ENCODE results near the gene CNOT4.

The CNOT4 gene

DNA sequence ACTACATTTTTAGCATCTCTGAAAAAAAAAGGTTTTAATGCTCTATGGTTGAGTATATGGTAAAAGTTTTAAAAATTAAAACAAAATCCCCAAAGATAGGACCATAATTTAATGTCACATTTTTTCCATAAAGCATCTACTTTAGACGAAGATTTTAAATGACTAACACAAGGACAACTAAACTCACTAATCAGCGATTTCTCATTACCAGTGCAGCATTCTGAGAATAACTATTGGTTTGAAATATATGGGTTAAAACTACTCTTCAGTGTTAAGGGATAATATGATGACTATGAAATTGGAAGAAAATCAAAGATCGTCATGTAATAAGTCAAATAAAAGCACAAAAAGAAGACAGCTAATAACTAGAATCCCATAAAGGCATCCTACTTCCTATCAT lies 118.4 kb downstream of the CNOT4 start:
- no peak for DNase-seq

DNA sequence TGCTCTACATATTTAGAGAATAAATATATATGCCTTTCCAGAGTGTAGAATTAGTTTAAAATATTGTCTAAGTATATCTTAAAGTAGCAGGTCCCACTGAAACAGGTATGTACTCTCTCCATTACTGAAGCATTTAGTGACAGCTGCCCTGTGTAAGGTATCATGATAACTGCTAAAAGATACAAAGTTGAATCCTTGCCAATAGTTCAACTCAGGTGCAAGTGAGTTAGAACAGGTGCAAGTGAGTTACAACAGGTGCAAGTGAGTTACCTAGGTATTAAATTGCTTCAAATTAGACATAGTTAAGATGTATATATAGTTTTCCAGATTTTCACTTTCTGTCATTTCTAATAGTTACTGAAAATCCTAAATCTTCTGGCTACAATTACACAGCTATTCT lies 119.1 kb downstream of the CNOT4 start:
- no peak for DNase-seq

DNA sequence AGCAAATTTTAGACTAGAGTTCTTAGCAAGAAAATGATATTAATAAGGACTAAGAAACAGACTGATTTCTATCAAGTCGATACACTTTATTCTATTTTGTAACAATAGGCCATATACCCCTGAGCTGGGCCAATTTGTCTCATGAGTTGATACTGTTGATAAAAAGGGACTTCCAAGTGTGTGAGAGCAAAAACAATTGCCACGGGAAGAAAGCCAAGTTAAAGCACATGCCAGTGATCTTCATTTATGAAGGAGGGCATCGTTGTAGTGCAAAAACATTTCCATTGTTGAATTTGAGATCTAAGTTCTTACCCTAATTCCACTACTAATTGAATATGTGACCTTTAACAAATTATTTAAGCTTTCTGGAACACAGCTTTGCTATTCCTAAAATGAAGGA lies 119.9 kb downstream of the CNOT4 start:
- no peak for DNase-seq

DNA sequence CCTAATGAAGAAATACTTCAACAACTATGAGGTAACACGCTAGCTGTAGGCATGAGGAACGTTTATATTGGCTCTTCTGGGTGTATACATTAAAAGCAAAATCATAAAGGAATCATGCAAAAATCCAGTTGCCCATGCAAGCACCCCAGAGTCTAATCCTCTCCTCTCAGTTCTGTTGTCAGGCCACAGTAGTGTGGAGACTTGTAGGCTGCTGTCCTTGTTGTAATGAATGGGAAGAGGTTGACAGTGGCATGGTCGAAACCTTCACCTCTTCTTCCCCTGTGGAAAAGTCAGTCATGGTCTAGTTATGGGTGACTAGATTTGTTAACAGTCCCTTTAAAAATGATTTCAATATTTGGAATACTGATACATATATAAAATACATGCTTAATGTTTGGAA lies 121.3 kb downstream of the CNOT4 start:
- DNase-seq: no peak

DNA sequence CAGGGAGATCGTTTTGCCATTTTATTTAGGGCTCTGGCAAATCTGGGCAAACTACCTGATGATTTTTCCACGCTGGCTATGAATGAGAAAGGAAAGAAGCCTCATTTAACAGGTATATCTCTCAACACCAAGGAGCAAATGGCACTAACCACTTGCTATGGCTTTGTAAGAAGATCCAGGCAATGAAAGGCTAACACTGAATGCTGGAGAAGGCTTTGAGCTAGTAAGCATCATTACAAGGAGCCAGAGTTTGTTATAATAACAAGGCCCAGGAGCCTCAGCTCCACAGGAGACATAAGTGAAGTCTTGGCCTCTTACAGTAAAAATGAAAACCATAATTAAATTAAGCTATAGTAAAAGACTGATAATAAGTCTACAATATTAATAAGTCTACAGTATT lies 123.1 kb downstream of the CNOT4 start:
- DNase-seq: no peak

DNA sequence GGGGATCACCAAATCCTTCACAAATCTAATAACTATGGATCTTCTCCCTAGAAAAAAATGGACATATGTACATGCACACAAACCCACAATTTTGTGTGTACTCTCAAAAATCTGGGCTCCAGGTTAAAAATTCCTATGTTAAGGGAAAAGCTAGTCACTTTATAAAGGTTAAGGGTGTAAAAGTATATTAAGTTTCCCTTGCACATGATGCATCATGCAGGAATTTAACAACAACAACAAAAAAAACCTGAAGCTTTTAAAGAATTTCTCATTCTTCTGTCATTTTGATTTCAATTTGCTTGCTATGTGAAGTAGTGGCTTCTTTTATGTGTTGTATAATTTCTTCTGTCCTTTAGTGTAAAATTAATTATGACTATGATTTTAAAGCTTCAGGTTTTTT lies 123.7 kb downstream of the CNOT4 start:
- DNase-seq: no peak

DNA sequence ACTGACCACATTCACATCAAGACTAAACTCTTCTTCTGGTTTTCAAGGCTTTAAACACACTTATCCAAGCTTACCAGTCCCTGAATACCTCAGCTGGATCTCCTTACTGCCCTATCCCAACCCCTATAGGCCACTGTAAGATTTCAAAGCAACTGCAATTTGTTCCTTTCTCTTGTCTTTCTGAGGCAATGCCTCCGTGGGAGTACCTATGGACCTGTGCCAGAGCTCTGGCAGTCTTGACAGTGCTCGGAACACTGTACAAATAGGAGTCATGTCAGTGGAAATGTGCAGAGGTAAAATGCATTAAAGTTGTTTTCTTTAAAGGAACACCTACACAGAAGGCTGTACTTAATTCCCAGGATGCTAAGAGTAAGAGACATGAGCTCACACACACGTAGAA lies 124.7 kb downstream of the CNOT4 start:
- no peak for DNase-seq

DNA sequence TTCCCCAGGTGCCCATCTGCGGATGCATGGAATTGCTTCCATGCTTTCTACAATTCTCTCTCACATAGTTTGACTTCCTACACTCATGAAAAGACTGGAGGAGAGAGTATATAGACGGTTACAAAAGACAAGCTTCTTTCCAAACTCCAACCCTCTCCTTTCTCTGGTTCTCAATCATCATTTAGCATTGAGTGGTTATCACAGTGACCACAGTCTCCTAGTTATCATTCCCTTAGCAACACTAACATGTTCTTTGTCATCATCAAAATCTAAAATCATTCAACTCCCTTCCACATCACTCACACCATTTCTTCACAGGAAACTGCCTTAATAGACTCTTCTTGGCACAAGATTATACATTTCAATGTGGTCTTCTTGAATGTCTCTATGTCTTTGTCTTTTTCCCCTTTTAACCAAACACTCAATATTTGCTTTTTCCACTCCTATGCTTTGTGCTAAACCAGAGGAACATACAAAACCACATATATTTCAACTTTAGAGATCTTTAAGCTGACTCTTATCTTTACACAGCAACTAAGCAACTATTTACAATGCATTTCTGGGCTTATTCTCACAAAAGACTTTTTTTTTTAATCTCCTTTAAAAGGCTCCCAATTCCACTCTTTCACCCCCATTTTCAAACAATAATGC lies 126.3 kb downstream of the CNOT4 start:
- DNase-seq: no peak

DNA sequence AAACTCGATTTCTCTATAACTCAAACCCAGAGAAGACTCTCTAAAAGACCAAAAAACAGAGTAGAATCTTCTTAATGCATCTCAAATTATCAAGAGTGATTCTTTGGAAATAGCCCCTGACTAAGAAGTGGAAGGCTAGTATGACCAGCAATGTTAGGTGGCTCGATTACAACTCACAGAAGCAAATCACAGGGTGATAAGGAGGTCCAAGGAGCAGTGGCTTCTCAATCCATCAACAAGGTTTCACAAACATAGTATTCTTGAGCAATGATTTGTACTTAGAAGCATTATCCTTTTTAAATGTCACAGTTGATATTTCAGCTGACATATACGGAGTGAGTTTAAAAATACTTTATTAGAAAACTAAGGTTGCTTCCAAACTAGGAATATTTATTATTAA lies 127.7 kb downstream of the CNOT4 start:
- DNase-seq: no peak

DNA sequence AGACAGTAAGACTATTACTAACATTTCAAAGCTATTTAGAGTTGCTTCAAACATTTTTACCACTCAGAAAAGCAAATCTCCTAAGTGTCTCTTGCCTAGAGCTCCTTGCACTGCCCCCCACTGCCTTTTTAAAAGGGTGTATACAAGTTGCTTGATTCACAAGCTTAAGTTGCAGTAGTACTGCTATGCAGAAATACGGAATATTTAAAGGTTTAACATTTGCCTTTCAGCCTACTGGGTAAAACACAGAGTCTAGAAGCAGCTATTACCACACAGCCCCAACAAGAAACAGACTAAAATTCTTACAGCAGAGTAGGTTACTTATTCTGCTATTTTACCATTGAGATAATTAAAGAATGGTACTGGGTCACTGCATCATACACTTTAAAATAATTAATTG lies 128.5 kb downstream of the CNOT4 start:
- no peak for DNase-seq

DNA sequence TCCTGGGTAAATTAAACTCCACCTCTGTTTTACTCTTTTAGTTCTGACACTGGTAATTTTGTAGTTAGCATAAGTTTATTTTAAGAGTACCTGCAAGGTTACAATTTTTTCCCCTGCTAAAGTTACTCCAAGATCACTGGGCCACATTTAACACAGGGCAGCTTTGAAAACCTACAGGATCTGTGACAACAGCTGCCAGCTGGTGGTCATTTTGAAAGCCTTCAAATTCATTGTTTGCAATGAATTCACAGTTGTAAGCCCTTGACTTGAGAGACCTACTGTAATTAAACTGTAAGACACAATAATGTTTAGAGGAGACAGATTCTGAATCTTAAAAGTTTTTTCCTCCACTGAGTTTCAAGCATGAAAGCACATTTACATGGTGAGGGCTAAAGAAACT lies 129.6 kb downstream of the CNOT4 start:
- no peak for DNase-seq

DNA sequence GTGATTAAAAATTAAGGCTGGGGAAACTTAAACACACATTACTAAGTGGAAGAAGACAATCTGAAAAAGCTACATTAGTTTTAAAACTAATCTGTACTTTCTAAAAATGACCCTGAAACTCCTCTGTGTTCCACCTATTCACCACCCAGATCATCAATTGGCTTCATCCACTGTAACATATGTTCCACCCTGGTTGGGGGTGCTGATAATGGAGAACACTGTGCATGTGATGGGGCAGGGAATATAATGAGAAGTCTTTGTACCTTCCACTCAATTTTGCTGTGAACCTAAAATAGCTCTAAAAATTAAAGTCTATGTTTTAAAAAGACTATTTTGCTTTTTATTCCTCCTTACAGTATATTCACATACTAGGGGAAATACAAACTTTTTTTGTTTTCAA lies 132.7 kb downstream of the CNOT4 start:
- DNase-seq: no peak

DNA sequence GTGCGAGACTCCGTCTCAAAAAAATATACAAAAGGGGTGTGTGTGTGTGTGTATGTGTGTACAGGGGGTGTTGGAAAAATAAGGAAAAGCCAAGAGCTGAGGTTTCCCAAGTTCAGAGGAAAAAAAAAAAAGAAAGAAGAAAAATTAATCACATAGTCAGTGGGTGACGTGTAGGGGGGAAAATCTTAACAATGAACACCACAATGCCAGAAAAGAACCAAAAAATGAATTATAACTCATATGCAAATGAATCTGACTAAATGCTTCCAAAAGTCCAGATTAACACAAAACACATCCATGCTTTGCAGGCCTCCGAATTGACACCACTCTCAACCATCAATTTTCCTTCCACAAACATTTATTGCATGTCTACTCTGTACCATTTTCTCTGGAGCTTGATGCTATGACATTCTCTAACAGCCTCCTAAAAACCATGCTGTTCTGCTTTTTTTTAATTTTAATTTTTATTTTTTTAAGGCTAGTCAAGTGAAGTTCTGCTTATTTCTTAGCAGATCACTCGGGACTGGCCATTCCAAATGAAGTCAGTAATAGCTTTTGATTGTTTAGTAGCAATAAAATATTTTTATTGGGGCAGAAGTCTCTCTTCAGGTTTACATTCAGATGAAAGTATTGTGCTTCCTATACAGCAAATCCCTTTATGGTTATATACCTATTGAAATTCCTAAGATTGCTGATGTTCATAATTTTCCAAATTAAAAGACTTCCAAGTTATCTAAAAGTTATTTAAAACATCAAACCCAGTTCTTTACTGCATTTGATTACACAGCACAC lies 133.8 kb downstream of the CNOT4 start:
- no peak for DNase-seq

DNA sequence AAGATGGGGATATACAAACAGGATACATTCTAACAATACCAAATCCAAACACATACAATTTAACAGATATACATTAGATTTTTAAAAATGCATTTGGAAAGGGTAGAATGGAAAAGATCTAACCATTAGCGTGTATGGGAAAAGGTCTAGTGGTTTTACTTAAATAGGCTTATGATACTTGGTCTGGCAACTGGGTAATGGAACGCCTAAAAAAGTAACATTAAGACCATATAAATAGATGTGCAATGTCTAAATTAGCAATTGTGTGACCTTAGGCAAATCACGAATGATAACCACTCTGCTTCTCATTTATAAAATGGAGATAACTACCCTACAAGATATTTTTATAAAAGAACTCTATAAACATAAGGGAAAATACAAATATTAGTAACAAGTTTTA lies 135.2 kb downstream of the CNOT4 start:
- DNase-seq: no peak

DNA sequence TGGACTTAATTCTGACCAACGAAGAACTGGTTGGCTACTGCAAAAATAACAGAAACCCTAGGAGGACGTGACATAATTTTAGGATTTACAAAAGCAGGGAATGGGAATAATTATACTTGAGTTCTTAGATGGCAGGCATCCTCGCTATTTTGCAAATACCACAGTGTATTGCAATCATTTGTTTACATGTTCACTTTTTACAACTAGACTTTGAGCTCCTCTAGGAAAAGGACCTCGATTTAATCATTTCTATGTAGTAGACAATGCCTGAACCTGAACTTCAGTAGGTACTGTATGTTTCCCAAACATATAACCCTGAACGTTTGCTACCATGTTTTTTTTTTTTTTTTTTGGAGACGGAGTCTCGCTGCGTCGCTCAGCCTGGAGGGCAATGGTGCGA lies 137.7 kb downstream of the CNOT4 start:
- no peak for DNase-seq

DNA sequence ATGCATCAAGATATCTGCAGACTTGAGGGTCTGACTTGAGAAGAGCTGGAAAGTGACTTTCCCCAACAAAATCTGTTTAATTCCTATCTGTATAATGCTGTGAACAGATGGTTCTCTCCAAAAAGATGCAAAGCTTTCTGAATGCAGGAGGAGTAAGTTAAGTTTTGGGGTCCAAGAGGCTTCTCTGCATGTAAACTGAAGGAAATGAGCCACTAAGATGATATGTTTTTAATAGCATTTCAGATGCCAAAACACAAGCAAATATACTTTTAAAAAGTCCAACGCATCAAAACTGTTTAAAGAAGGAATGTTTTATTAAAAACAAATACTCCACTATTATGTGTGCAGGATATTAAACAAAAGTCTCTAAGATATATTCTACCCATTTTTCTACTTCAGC lies 139.2 kb downstream of the CNOT4 start:
- no peak for DNase-seq

DNA sequence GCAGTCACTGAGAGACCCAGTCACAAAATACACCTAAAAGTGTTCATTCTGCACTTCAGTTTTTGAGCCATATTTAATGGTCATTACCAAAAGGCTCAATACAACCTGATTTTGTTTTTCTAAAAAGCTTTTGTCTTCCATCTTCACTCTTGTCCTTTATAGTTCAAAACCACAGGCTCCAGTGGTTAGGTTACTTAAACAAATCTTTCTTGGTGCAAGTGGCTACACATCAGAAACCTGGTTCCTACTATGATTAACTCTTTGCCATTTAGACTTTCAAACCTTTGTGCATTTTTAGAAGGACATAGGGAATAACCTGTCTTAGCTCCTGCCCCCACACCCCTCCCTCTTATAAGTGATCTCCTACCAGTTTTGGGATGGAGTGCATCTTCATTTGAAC lies 140.5 kb downstream of the CNOT4 start:
- no peak for DNase-seq

DNA sequence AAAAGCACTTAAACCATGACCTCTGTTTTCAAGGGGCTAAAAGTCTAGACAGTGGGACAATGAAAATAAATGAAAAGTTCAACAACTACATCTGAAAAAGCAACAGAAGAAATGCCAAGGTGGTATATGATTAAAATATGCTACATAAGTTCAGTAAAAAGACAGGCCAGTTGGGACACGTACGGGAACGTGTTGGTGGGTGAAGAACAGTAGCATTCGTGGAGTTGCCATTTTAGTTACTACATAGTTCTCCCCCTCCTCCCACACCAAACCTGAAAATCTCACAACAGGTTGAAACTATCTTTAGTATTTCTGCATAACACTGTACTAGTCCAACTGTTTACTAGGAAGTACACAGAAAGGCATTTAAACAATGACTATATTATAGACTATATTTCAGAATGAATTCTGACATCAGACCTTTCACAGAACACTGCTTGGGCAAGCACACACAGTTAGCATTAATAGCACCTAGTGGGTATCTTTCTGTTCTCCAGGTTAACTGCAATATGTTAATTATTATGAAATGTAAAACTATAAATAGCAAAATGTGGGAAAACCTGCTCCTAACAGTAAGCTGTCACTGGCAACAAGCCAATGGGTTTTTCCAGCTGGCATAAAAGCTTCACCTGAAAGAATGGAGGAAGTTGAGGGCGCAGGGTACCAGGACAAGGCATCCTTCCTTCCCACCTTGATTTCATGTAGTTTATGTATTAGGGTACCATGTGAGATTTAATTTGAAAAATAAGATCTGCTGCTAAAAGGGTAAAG lies 141.3 kb downstream of the CNOT4 start:
- DNase-seq: no peak

DNA sequence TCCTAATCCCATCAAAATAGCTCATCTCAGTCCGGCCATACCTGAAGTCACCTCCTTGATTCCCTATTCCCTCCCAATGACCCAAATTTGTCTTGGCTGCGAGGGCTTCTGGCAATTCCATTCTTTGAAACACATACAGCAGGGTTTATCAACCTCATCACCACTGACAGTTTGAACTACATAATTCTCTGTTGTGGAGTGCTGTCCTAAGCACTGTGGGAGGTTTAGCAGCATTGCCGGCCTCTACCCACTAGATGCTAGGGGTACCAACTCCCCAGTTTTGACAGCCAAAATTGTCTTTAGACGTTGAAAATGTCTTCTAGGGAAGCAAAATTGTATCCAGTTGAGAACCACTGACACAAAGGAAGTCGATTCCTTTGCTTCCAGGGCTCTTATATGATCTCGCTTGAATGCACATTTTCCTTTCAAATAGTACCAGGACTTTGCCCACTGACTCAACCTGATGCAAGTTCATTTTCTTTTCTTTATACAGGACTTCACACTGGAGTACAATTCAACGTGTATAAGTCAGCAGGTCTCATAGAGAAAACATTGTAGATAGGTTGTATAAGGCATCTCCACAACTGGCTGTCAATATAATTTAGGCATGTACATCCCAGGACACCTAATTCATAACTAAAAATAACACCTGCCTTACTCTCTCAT lies 142.9 kb downstream of the CNOT4 start:
- DNase-seq: no peak

DNA sequence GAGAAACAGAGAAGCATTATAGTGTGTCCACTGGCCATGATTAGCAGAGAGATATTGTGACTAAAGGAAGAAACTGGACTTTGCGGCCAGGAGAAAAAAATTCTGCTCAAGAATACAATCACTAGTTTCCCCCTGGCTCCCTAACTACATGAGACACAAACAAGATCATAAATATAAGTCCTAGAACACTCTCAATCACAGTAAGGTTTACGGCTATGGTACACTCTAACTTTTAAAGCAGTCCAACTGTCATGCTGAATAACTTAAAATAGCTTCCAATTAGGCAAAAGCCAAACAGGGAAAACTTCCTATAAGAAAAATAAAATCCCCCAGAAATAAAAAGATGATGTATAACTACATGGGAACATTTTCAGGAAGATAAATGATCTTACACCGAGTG lies 144.2 kb downstream of the CNOT4 start:
- no peak for DNase-seq

DNA sequence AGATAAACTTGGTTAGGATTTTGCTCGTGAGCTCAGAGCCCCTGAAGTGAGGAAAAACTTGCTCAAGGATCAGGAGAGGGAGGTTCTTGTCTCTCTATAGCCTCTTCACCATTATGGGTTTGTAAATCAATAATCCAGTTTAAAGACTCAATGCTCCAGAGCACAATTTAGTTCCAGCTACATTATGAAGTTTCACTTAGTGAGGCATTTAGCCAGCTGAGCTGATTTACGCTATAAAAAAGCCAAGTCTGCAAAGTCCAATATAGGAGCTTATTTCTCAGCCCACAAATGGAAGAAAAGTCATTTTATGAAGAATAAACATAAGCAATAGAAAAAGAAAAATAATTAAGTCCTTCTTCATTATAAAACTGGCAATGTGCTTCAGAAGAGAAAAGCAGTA lies 145.7 kb downstream of the CNOT4 start:
- DNase-seq: no peak

DNA sequence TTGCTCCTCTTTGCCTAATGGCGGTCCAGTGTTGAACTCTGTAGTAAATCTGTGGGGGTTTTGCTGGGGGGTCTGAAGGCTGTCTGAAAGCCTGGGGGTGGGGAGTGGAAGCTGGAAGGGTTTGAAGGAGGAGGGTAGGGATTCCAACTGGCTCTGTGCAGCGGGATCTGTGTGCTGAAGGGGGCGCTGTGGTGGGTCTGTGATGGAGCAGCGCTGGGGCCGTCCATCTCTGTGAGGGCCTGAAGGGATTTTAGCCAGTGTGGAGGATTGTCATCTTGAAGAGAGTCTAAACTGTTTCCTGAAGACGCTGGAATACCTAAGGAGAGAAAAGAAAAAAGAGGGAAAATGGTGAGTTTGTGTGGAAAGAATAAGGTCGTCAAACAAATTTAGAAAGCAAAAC lies 147.0 kb downstream of the CNOT4 start:
- DNase-seq: no peak

DNA sequence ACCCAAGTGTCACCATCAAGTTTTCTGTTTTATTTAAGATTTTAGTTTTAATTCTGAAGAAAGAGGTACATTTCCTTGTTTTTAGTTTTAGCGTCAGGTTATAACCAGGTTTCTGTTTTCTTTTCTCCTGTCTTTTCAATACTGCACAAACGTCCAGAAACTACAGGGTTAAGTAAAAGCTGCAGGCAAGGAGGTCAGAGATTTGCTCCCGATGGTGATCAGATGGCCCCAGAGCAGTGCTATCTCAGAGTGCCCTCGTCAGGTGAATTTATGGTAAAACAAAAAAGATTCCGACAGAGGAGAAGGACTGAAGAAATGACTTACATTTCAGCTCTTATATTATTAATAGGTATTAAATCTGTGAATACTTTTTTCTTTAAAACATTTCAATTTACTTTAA lies 148.1 kb downstream of the CNOT4 start:
- no peak for DNase-seq

DNA sequence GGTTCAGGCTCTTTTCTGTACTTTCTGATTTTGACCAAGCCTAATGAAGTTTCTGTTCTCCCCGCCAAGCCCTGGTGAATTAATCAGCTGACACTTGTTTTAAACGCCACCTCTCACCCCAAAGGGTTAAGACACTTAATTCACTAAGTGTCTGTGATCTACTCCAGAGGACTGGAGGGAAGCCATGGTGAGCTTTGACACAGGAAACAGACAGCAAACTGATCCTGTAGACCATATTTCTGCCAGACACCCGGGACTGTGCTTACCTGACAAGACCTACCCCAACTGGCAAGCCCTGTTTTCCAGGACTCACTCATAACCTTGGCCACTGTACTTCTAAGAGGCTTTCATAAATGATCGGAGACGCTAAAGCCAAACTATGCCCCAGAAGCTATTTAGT lies 150.3 kb downstream of the CNOT4 start:
- no peak for DNase-seq
